Transverse colon (tissue), 4 donors: Measurements from ENCODE around the gene ZNF674.

Experiments
- CTCF ChIP-seq, 5 experiments: fragments of 200-600 bp in 3 of 5; fragments of 450-650 bp in 2 of 5; sonication (generic) in 3 of 5; IDR thresholded peaks; 1 replicate in 2 of 5; 2 replicates in 3 of 5; pipeline ENCODE4 v1.5.1; 2016 to 2017; ENCODE audit warnings: antibody characterized with exemption in 5 of 5, inconsistent platforms in 3 of 5, mild to moderate bottlenecking in 2 of 5, moderate library complexity in 1 of 5
- EP300 ChIP-seq: sonication (generic); formaldehyde crosslinking; IDR thresholded peaks from one replicate; pipeline ENCODE4 v1.6.1; 2017; ENCODE audit warnings: antibody characterized with exemption, low read depth
- POLR2A ChIP-seq: fragments of 450-650 bp; IDR thresholded peaks from one replicate; pipeline ENCODE4 v1.6.1; 2016; ENCODE audit warnings: antibody characterized with exemption, mild to moderate bottlenecking, moderate library complexity
- POLR2AphosphoS5 ChIP-seq, 3 donors: sonication (generic); formaldehyde crosslinking; IDR thresholded peaks; one replicate each; pipeline ENCODE4 v1.6.1; 2016; ENCODE audit warnings: antibody characterized with exemption in 3 of 3

DNA sequence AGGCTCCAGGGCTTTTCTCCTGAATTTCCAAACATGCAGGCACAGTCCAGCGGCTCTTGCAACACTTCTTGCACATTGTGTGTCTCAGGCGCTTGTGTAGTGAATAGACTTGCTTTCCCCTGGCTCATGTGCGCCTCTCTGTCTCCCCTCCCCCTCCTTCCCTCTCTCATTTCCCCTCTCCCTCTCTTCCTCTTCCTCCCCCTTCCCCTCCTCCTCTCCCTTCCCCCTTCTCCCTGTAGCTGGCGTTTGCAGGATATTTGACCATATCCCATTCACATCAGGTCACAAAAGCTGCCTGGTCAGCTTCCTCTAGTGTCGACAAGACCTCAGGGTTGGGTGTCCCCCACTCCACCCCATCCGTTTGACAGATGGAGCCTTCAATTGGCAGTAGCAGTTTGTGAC is 30.8 kb upstream of the ZNF674 start:
- TF ChIP-seq CTCF (IDR thresholded peaks at IDR 0.05) (no peak), POLR2AphosphoS5 (IDR thresholded peaks at IDR 0.05) (no peak), POLR2A (no peak), EP300 (no peak)
